HG03565 (cell line): ENCODE results near the gene PDE4D.

Experiments used
- ATAC-seq: cut with Tn5 transposase; IDR thresholded peaks from one replicate; pipeline ENCODE4 v1.9.1; 2021; ENCODE audit warnings: mild to moderate bottlenecking, moderate library complexity; ENCODE audit not compliant: unreplicated experiment

Gene PDE4D

DNA sequence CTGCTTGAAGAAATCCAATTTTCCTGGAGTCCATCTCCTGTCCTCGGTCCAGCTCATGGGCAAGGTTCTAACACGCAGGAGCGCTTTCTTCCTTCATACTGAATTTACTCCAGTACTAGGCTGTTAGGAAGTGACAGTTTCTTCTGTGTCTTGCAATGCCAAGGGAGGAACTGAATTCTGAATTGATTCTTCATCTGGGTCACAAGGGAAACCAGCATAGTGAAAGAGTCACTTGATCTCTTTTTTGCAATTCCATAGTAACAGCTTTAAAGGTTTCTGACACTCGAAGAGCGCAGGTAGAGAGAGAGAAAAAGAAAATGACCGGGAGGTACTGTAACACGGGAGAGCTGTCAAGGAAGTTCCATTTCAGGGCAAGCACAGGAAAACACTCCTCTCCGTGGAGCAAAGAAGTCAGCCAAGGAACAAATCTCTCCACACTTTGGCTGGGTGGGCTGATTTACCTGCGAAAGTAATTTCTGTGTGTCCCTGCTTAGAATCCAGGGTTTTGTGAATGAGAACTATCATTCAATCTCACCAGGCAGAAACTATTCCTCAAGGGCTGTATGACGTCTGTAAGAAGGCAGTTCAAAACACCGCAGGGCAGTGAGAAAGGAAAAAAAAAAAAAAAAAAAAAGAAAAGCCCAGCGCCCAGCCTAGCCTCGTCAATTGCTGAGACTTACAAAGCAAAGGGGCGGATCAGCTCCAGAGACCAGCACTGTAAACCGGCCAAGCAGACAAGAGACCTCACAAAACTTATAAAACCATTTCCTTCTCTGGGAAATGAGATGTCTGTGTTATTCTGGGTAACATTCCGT is 617.8 kb downstream of the PDE4D start:
- no peak for ATAC-seq

- ATAC-seq = no peak
Measured at GRCh38 chr5:59275170-59275509, 618.4 kb downstream of the PDE4D start.

DNA sequence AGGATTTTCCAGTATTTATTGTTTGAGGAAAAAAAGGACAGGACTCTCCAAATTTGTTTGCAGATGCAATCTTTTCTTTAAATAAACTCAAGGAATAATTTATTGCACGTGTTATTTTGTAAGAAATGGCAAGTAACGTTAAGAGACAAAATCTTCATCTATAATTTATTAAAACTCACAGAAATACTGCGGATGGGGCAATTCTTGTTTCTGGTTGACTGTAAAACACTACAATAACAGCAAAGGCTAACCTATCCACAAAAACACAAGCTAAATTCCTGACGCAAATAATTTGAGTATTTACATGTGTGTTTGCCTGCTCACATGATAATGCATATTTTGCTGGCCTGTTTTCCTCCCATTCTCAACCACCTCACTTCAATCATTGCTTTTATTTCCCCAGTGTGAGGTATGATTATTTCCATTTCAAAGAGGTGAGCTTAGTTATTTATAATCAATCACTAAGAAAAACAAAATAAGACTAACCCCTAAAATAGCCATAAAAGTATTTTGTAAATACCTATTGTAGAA is 619.4 kb downstream of the PDE4D start:
- no peak for ATAC-seq

GRCh38 chr5:59272809-59273427 is 620.6 kb downstream of the PDE4D start:
- ATAC-seq = no peak

DNA sequence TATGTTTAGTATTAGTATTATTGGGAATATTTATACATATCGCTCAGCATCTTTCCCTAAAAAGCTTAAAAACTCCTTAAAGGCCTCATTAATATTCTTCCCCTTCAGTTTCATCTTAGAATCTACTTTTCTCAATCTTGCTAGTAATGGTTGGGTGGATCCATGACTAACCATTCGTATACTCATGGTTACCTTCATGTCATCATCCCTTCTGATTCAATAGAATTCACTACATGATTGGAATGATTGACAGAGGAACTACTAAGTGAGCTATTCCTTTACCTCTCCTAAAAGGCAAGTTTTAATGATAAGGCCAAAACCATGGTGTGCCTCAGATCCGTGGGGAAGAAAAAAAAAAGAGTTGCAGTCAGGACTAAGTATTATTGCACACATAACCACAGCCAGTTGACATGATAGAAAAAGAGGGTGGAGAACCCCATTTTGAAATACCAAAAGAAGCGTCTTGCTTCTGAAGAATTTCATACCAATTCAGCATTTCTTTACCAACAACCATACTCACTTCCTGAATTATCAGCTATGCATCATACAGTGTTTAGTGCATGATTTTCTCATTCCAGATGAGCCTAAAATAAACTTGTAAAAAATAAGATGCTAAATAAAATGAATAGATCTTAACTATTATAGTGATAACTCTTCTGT is 624.6 kb downstream of the PDE4D start:
- ATAC-seq = no peak

DNA sequence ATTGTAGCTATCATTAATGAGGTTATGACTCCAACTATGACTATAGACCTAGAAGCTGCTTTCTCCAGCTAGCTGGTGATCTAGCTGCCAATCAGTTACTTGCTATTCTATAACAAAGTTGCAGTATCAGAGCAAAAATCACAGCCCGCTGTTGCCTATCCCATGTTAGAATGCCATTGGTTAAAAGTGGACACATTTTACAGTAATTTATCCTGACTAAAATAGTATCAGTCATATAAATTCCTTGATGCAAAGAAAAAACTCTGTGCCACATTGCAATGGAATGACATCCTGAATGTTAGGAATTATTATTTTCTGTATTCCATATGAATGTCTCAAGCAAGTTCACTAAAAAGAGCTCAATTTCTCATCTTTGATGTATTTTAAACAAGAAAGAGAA is 626.5 kb downstream of the PDE4D start:
- ATAC-seq = no peak

DNA sequence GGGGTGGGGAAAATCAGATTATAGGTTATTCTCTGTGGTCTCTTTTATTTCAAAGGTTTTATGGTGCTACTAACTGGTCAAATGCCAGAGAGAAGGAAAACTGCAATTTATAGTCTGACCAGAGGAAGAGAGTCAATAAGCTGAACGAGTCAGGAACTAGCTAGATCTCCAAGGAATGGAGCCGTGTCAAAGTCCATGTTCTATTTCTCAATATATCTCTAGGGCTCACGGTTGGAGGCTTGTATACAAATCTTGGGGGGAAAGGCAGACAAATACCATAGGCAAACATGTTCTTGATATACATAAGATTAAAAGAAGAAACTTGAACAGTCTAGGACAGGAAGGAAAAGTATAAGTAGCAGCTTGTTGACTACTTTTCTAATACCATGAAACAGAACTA is 627.1 kb downstream of the PDE4D start:
- no peak for ATAC-seq

GRCh38 chr5:59264639-59265245 is 628.8 kb downstream of the PDE4D start:
- ATAC-seq = no peak

DNA sequence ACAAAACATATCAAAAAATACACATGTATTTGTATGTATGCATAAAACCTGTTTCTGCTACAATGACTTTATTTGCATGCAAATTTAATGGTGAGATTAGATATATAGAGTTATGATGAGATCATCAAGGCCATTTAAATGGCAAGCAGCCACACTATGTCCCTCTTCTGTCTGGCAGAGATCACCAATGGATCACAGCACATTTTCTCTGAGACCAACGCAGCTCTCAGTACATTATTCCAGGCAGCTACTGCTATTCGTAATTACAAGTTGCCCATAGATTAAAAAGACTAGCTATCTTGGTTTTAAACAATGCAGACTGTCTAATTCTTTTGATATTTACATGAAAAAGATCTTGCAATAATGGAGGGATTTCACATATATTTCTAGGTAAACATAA is 629.5 kb downstream of the PDE4D start:
- no peak for ATAC-seq

GRCh38 chr5:59261969-59262368 is 631.6 kb downstream of the PDE4D start:
- no peak for ATAC-seq

- no peak for ATAC-seq
Measured at GRCh38 chr5:59260973-59261372, 632.6 kb downstream of the PDE4D start.

- ATAC-seq = no peak
Measured at GRCh38 chr5:59260200-59260599, 633.3 kb downstream of the PDE4D start.

- ATAC-seq = no peak
Measured at GRCh38 chr5:59259237-59259636, 634.3 kb downstream of the PDE4D start.

GRCh38 chr5:59257488-59258400 is 635.8 kb downstream of the PDE4D start:
- ATAC-seq = no peak

GRCh38 chr5:59256331-59256730 is 637.2 kb downstream of the PDE4D start:
- no peak for ATAC-seq

GRCh38 chr5:59254055-59254687 is 639.4 kb downstream of the PDE4D start:
- ATAC-seq = no peak

DNA sequence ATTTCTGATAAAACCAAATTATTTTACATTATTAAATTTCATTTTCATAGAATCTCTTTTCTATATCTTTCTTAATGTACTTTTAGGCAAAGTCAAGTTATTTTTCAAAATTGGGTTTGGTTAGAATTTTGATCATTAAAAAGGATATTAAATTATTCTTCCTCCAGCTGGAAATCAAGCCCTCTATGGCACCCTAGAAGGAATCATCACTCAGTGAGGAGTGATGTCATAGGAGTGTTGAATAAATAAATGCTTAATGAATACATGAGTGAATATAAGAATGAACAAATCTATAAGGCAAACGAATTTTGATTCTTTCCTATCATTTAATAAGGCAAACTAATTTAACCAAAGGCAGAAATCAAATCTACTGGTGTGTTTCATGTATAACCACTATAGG is 639.9 kb downstream of the PDE4D start:
- no peak for ATAC-seq

GRCh38 chr5:59251627-59252026 is 641.9 kb downstream of the PDE4D start:
- ATAC-seq = no peak

DNA sequence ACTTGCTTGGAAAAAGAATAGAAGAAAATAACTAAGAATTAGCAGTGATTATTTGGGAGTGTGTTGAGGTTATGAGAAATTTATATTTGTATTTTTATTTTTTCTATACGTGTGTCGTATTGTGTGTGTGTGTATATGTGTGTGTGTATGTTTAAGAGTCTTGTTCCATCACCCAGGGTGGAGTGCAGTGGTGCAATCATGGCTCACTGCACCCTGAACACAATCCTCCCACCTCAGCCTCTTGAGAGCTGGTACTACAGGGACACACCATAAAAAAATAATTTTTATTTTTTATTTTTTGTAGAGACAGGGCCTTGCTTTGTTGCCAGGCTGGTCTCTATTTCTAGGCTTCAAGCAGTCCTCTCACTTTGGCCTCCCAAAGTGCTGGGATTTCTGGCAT is 643.8 kb downstream of the PDE4D start:
- ATAC-seq = no peak

GRCh38 chr5:59249160-59249559 is 644.4 kb downstream of the PDE4D start:
- no peak for ATAC-seq
